ENCODE measurements around the gene FUT9. TPM values are rescaled to one million over a fixed set of nuclear protein-coding genes. Genes with fewer than 3 reads are reported as not detected.
"Not testable (repeated sequence)": the region's sequence is repeated elsewhere in the genome, so short reads cannot be mapped to it uniquely, and the experiment has no call there.

Gene FUT9
- total RNA-seq, 1 donor from 2014 or later, result not detected

DNA sequence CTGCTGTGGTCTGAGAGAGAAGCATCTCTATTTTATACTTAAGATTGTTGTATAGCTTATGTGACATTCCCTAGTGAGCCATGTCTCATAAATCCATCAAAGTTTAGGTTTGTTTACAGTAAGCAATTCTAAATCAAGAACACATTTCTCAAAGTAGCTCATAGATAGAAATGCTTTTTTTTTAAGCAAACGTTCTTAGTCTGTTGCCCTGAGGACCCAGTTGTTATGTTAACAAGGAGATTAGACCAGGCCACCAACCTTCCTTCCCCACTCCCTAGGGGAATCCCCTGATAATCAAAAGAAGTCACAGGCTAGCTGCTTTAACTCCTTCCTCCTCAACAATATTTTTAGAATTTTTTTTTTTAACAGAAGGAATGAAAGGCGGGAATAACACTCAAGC is 169.0 kb downstream of the FUT9 start:
- DNase-seq (ENCODE audit: low read depth in 2 of 2), result no peak

DNA sequence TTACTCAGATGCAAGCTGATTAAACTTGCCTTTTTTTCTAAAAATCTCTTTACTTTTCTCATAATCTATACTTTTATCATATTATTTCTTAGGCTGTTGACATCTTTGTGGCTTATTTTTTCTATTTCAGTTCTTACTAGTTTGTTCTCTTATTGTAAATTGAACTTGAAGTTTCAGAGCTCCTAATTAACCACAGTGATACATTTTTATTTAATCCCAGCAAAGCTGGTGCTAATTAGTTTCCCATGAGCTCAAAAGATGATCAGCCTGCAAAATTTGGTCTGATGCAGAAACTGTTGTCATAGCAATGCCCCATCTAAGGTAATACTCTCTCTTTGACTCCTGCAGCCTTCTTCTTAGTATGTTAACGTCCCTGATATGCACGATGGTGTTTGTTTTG is 170.3 kb downstream of the FUT9 start:
- DNase-seq (ENCODE audit: low read depth in 2 of 2), result no peak

DNA sequence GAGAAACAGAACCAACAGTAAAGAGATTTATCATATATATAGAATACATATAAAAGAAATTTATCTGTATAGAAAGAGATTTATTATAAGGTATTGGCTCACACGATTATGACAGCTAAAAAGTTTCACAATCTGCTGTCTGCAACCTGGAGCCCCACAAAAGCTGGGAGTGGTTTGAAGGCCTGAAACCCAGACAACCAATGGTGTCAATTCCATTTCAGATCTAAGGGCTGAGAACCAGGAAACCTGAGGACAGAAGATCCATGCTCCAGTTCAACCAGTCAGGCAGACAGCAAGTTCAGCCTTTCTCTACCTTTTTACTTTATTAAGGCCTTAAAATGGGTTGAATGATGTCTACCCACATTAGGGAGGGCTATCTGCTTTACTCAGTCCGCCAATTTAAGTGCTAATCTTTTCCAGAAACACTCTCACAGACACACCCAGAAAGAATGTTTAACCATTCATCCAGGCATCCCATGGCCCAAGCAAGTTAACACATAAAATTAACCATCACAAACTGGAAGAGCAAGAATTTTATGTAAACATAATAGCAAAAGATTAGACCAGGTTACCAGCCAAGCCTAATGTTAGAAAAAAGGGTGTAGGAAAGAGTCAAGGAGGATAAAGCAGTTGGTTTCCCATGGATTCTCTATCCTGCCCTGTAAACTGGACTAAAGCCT is 170.9 kb downstream of the FUT9 start:
- no peak for DNase-seq (ENCODE audit: low read depth in 2 of 2)

DNA sequence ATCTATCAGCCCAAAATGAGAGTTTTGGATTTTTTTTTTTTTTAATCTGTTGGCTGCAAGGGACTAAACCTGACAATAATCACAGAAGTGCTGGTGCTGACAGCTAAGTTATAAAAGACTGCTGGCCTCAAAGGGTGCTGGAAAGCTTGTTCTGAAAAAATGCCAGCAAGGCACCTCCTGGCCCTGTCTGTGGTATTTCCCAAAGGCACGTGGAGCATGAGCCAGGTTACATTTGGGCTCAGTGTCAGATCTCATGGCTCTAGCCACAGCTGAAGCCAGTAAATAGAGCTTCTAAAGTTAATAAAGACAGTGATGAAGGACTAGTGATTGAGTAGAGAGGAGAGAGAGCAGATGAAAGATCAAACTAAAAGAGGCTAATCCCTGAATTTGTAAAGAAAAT is 178.9 kb downstream of the FUT9 start:
- DNase-seq (ENCODE audit: low read depth in 2 of 2), result no peak

DNA sequence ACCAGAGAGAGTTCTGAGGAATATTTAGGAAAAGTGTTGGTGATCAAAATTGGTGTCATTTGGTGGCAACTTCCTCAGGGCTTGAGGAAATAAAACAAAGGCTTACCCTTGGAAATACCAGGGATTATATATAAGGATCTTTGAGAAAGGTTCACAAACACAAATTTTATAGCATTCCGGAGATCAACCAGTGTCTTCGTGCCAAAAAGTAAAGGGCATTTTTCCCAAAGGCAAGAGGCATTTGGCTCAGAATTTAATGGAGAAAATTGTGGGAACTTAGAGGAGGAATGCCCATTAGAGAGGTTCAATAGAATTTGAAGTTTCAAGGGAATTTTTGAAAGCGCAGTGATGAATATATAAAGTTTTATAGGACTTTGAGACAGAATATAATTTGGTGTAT is 179.5 kb downstream of the FUT9 start:
- no peak for DNase-seq (ENCODE audit: low read depth in 2 of 2)

DNA sequence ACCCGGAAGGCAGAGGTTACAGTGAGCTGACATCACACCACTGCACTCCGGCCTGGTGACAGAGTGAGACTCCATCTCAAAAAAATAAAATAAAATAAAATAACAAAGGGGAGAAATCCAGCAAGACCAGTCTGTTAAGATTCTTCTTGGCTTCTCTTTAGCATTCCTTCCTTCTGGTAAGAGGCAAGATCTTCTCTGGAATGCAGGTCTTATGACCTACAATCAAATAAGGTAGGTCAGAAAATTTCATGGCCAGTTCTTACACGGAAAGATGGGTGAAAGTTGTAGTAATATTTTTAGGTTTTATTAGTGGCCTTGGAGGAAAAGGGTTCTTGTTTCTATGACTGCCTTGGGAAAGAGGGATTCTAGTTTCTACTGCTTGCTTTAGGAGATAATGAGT is 180.9 kb downstream of the FUT9 start:
- DNase-seq (ENCODE audit: low read depth in 2 of 2), result no peak

DNA sequence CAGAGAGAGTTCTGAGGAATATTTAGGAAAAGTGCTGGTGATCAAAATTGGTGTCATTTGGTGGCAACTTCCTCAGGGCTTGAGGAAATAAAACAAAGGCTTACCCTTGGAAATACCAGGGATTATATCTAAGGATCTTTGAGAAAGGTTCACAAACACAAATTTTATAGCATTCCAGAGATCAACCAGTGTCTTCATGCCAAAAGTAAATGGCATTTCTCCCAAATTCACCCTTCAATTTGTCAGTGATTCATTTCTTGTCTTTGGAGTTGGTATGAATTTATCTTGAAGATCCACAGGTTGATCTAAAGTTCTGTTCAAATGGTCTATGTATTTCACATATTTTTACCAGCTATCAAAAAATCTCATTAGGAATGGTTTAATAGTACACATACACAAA is 181.5 kb downstream of the FUT9 start:
- DNase-seq (ENCODE audit: low read depth in 2 of 2), result no peak

DNA sequence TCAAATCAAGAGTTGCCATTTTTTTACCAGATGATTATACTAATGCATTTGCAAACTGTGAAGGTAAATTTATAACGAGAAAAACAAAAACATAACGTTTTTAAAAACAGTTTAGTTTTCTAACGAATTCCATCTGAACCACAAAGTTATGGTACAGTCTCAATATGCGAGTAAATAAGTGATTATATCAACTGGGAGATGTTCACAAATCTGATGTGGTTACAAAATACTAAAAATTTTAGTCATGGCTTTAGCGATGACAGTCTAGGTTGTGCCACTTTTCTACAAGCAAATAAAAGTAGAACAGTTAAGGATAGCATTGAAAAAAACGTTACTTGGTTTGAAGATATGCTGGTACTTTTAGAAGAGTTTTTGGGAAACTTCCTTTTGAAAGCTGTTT is 186.8 kb downstream of the FUT9 start:
- no peak for DNase-seq (ENCODE audit: low read depth in 2 of 2)

DNA sequence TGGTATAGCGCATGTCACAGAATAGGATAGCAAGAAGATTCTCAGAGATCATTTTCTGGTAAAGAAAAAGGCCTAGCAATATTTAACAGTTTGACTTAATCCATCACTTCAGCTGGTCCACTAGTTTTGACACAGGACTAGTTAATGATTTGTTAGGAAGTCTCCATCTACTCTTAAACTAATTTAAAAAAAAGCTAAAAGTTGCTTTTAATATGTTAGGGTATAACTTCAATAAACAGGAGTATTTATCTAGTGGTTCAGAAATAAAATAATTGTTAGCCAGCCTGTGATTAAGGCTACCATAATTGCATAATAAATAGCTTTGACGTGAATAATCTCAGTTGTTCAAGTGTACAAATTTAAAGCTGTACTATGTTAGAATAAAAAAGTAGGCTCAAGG is 195.6 kb downstream of the FUT9 start:
- DNase-seq (ENCODE audit: low read depth in 2 of 2), result no peak

DNA sequence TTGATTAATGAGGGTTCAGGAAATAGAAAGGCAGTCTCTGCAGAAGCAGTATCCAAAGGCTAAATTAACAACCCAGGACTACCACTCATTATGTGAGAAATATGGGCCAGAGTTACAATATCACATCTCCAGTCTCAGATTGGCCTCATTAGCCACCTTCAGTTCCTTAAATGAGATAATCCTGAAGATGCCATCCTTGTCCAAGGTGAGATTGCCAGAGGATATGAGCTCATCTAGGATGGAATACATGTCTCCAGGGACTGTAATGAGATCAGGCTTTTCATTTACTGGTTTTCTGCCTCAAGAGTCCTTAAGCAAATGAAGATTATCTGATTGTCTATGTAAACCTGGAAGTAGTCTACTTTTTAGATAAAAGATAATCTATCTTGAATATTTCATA is 196.3 kb downstream of the FUT9 start:
- no peak for DNase-seq (ENCODE audit: low read depth in 2 of 2)

DNA sequence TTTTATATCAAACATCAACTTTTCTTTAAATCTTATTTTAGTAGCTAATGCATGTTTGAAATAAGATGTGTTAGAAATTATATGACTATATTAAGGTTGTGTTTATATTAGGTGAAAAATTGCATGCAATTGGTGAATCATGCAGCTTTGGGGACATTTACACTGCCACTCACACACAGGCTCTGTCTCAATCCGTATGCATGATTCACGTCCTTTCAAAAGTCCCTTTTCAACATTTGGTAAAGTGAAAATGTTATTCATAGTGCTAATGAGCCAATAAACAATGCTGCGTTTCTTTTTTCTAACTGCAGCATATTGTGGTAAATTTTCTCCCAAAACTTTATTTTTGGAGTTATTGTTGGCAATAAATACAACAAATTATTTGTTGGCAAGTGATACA is 198.0 kb downstream of the FUT9 start:
- DNase-seq (ENCODE audit: low read depth in 2 of 2), result no peak

DNA sequence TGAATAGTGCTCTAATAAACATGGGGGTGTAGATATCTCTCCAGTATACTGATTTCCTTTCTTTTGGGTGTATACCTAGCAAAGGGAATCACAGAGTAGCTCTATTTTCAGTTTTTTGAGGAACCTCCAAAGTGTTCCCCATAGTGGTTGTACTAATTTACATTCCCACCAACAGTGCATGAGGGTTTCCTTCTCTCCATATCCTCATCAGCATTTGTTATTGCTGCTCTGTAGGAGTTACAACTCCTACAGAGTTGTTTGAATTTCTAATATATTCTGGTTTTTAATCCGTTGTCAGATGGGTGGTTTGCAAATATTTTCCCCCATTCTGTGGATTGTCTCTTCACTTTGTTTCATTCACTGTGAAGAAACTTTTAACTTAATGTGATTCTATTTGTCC is 207.9 kb downstream of the FUT9 start:
- no peak for DNase-seq (ENCODE audit: low read depth in 2 of 2)

DNA sequence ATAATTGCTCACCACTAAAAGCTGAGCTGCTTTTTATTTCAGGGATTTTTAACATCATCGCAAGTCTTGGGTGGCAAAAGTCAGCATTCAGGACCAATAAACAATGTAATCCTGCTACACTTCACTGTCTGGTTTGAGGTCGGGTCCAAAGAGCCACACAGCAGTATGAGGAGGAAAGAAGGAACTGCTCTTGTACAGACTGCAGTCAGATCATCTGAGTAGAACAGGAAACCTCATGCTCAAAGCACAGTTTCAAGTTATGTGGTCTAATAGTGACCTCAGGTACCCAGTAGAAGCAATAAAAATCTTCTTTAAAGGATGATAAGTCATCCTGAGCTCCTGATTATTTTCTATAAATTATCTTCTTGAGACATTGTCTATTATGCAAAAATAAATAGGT is 211.4 kb downstream of the FUT9 start:
- no peak for DNase-seq (ENCODE audit: low read depth in 2 of 2)

DNA sequence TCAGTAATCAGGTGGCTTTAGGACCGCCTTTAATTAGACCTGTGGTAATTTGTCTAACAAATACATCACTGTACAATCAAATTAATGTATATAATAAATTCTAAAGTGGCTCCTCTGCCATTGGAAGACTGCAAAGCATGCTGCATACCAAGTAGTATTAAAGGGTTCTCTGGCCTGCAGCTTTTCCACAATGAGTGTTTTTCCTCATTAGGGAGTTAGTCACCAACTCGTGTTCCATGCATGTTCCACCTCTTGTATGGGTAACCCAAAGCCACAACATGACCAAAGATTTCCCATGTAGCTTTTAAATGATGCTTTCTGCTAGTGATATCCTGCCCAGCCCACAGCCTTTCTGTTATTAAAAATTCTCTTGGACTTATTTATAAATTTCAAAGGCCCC is 218.7 kb downstream of the FUT9 start:
- DNase-seq (ENCODE audit: low read depth in 2 of 2), result no peak

DNA sequence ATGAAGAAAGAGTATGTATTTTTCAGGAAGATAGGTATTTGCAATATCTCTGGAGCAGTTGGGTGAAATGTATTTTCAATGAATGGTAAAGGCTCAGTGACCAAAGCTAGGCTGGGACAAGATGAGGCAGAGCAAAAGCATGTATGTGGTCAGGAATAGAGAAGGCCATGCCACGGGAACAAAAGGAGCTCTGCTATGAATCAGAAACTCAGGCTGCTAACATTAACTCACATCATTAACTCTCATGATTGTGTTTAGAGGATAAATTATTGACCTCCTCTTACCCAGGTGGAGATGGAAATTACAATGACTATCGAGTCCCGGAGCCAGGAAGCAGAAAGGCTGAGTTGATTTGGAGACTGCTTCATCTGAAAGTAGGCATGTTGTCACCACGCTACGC is 220.2 kb downstream of the FUT9 start:
- no peak for DNase-seq (ENCODE audit: low read depth in 2 of 2)

DNA sequence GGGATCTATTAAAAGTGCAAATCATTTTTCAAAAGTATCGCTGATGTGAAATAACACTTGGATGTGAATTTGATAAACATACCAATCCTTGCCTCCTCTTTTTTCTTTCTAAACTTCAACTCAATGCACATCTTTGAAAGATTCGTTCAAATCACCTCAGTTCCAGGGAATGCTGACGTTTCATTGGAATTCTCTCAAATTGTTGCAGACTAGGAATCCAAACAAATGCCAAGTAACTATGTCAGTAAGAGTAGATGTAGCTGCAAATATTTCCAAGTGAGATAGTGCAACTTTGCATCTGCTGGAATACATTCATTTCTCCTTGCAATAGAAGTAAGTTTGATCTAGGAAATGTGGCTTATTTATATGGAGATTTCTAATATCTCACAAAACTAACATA is 220.7 kb downstream of the FUT9 start:
- DNase-seq (ENCODE audit: low read depth in 2 of 2), result no peak

DNA sequence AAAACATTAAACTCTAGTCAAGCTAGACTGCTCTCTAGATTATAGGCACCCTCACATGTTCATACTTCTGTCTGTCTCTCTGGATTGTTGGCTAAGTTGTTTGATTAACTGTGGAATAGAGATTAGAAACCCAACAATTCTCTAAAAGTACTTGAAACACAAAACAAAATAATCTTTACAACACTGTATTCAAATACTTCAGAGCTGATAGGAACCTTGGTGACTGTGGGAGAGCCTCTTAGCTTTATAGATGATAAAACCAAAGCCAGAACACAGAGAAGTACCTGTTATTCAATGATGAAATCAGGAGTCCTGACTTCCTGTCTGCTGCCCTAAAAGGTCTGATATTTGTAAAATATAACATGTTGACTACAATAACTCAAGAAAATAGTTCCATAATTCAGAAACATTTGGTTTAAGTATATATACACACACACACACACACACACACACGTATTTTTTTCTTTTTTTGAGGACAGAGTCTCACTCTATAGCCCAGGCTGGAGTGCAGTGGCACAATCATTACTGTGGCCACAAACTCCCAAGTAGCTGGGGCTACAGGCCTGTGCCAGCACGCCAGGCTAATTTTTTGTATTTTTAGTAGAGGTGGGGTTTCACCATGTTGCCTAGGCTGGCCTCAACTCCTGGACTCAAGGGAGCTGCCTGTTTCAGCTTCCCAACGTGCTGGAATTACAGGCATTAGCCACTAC is 222.0 kb downstream of the FUT9 start:
- DNase-seq (ENCODE audit: low read depth in 2 of 2), result no peak

DNA sequence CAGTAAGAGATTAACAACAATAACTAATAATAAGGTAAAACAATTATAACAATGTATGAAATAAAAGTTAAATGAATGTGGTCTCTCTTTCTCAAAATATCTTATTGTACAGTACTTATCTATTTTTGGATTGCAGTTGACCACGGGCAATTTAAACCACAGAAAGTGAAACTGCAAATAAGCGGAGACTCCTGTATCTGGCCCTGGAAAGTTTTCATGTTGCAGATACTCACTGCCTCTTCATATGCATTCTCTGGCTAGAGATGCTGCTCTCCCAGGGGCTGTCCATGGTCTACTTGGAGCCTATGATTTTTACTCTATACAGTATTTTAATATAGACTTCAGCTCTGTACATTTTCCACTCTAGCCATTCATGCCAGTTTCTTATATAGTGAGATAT is 230.8 kb downstream of the FUT9 start:
- DNase-seq (ENCODE audit: low read depth in 2 of 2), result no peak

DNA sequence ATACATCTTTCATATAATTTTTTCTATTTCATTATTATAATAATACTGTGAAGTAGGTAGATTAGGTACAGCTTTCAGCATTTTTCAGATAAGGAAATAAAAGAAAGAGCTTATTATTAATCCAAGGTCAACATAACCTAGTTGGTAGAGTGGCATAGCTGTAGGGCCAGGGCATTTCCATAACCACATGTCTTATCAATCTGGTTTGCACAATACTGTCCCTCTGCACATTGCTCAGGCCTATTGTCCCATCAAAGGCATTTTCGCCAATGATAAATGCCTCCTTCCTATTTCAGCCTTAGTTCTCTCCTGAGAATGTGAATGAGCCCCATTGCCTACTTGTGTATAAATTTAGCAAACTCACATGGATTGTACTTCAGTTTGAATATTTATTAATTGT is 234.0 kb downstream of the FUT9 start:
- DNase-seq (ENCODE audit: low read depth in 2 of 2), result no peak

DNA sequence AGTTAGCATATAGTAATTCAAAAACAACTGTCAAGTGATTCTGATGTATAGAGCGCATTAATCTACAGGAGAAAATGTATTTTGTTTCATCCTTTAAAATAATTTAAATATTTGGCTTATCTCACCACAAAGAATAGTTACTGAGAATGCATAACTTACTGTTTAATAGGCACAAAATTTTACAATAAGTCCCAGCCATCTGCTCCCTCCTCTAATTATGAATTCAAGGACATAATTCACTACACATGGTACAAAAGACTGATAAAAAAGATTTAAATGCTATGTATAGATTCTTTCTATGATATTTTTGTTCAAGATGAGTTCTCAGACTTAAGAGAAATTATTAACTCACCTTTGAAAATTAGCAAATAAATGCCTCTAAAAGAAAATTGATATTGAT is 242.0 kb downstream of the FUT9 start:
- no peak for DNase-seq (ENCODE audit: low read depth in 2 of 2)

DNA sequence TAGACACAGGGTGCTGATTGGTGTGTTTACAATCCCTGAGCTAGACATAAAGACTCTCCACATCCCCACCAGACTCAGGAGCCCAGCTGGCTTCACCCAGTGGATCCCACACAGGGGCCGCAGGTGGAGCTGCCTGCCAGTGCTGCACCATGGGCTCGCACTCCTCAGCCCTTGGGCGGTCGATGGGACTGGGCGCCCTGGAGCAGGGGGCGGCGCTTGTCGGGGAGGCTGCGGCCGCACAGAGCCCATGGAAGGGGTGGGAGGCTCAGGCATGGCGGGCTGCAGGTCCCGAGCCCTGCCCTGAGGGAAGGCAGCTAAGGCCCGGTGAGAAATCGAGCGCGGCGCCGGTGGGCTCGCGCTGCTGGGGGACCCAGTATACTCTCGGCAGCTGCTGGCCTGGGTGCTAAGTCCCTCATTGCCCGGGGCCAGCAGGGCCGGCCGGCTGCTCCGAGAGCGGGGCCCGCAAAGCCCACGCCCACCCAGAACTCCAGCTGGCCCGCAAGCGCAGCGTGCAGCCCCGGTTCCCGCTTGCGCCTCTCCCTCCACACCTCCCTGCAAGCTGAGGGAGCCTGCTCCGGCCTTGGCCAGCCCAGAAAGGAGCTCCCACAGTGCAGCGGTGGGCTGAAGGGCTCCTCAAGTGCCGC is 245.1 kb downstream of the FUT9 start:
- not testable (repeated sequence) for DNase-seq (ENCODE audit: low read depth in 2 of 2)
